CD4-positive, alpha-beta T cell treated with Interleukin-10 for 1 hour (primary cell): Measurements from ENCODE around the gene SCG5.
A peak's percentile ranks its signal among the peaks of the same experiment; 100 is the strongest.
"Not testable (repeated sequence)": the region's sequence is repeated elsewhere in the genome, so short reads cannot be mapped to it uniquely, and the experiment has no call there.

Source experiments
- DNase-seq: peaks from one replicate; pipeline ENCODE4 v3.0.0-alpha.2; 2020

The SCG5 gene

GRCh38 chr15:32641517-32642059, at the start of gene SCG5:
Gene SCG5 (plus strand): TSS chr15:32641710. CDS start chr15:32643593, 1,883 bp downstream.
- DNase-seq, result no peak

- not testable (repeated sequence) for DNase-seq
Observed at GRCh38 chr15:32593151-32593550, 48.4 kb upstream of the SCG5 start, which contains the start of gene GOLGA8N. Gene GOLGA8N (plus strand): TSS chr15:32593456.

GRCh38 chr15:32609518-32609917, 32.0 kb upstream of the SCG5 start:
- not testable (repeated sequence) for DNase-seq

GRCh38 chr15:32610719-32611118, 30.8 kb upstream of the SCG5 start:
- DNase-seq, result peak; percentile 40

GRCh38 chr15:32614712-32615050, 26.8 kb upstream of the SCG5 start:
- DNase-seq, result not testable (repeated sequence)

DNA sequence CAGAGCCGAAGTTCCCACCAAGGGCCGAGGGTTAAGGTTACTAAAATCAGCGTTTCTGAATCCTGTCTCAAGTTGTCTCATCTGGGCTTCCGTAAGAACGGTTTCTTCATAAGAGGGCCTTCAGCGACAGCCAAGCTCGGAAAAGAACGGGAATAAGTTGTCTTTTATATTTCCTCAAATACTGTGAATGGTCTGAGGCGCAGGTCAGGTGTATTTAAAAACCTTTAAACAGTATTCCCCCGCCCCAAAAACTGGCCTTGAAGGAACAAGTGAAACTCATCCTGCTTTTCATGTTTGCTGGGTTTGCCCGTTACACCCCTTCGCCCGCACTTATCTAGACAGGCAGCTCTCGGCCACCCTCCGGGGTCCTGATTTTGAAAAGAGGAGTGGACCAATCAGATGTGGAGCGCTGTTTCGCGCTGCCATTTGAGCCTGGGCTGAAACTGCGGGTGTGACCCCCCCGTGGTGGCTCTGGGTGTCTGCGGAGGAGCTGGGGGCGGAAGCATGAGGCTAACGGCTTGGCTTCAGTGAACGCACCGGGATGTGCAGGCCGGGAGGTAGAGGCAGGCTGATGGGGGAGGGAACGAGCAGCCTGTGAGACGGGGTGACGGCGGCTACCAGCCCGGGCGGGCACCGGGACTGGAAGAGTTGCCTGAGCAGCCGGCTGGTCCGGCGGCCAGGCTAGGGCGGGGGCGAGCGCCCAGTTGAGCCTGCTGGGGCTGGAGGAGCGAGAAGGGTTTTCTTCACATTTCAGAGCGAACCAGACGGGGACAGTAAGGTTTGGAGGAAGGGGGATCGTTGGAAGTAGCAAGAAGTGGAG, 26.2 kb upstream of the SCG5 start, which contains the start of gene ARHGAP11A:
Gene ARHGAP11A (plus strand): TSS at position 454 of the 820 bp plus-strand sequence. CDS start 708 bp downstream, outside the sequence.
- peak; percentile 90 for DNase-seq

GRCh38 chr15:32615871-32616426, 25.6 kb upstream of the SCG5 start:
- not testable (repeated sequence) for DNase-seq

DNA sequence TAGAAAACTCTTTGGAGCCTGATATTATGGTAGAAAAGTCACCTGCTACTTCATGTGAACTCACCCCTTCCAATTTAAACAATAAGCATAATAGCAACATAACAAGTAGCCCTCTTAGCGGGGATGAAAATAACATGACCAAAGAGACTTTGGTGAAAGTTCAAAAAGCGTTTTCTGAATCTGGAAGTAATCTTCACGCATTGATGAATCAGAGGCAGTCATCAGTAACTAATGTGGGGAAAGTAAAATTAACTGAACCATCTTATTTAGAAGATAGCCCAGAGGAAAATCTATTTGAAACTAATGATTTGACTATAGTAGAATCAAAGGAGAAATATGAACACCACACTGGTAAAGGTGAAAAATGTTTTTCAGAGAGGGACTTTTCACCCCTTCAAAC, 5.1 kb upstream of the SCG5 start:
- DNase-seq, result no peak

- DNase-seq, result no peak
Observed at GRCh38 chr15:32636908-32637567, 4.5 kb upstream of the SCG5 start.

- DNase-seq, result no peak
Observed at GRCh38 chr15:32637704-32638103, 3.8 kb upstream of the SCG5 start.

- DNase-seq, result no peak
Observed at GRCh38 chr15:32642667-32643435, 1.3 kb downstream of the SCG5 start.

DNA sequence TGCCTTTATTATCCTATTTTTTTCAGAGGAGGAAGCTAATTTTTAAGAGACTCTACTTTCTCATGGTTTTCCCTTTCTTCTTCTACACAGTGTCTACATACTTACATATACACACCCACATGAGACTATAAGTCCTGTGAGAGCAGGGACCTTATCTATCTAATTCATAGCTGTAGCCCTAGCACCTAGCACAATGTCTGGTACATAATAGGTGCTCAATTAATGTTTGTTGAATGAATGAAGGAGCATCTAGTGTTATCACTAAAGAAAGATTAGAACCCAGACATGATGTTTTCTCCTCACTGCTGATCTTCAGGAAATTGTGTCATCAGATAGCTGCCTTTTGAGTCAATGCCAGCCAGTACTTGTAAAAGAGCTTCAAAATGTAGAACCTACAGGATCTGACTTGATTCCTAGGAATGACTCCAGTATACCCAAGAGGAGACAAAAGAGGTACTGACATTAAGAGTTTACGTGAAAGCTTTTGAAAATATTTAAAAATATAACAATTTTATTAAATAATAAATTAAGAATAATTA, 2.5 kb downstream of the SCG5 start:
- DNase-seq, result no peak

DNA sequence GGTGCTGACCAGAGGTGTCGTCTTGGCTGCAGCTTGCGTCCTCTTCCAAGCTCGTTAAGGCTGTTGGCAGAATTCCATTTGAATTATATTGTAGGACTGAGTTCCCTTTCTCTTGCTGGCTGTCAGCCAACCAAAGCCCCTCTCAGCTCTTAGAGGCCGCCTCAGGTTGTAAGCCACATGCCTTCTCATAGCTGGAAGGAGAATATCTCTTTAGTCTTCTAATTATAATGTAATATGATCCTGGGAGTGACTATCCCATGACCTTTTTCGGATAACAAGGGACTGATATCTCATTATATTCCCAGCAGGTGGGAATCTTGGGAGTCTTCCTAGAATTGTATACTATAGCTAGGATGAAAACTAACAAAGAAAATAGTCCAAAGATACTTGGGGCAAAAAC, 4.8 kb downstream of the SCG5 start:
- no peak for DNase-seq

DNA sequence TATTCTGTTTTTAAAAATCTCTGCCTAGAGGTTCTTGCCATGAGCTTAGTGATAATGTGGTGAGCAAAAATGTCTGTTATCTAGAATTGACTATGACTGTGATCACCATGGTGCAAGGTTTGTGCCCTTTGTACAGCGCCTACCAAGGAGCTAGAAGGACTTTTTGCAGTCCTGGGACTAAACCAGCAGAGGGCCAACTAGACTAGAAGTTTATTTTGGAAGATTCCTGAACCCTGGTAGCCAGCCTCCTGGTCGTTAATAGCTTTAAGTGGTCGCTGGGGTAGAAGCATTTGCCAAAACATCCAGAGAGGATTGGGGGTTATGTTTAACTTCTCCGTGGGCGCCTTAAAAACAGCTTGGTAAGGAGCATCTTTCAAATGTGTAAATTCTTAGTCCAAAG, 7.8 kb downstream of the SCG5 start:
- no peak for DNase-seq

GRCh38 chr15:32651229-32651837, 9.8 kb downstream of the SCG5 start:
- DNase-seq, result peak; percentile 59

DNA sequence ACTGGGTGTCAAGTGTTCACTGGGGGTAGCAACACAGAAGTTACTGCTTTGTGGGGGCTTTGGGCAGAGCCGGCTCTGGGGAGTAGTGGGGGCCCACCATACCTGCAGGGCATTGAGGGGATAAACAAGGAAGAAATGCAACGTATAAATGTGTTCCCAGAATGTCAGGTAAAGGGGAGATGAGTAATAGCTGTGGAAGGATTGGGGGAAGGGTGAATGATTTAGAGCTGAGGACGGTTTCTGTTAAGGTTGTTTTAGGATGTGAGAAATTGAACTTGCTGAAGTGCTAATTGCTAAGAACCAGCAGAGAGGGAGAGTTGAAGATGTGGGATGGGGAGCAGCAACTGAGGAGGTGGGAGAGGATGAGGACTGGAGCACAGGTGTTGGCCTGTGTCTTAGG, 10.7 kb downstream of the SCG5 start:
- DNase-seq, result no peak

GRCh38 chr15:32656091-32656490, 14.6 kb downstream of the SCG5 start:
- no peak for DNase-seq

DNA sequence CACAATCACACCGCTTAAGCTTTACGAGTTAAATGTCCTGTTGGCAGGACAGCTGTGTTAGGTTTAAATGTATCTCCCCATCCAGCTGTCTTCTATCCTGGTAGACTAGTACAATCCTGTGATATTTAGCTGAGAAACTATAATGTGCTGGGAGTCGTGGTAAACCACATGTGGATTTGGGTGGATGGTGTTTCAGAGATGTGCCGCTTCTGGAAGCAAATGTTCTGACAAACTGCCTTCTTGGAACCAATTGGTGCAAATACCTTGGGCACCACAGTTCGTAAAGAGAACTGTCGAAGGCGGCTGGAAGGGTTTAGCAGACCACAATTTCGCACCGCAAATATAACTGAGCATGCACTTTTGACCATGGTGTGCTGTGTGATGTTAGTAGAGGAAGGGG, 15.0 kb downstream of the SCG5 start:
- DNase-seq, result no peak

- DNase-seq, result peak; percentile 32
Observed at GRCh38 chr15:32657198-32657883, 15.8 kb downstream of the SCG5 start.

- no peak for DNase-seq
Observed at GRCh38 chr15:32657941-32658340, 16.4 kb downstream of the SCG5 start.
